Stimulated activated CD4-positive, alpha-beta T cell treated with anti-CD3 and anti-CD28 coated beads, Interleukin-1b, Interleukin-23, amount 100 ng/mL, for 1 hour (primary cell): ENCODE measurements around the gene CCNK.

ENCODE experiments used
- DNase-seq, 2 donors: peaks; one replicate each; pipeline ENCODE4 v3.0.0-alpha.2; 2020; ENCODE audit warnings: low read depth in 2 of 2

Gene CCNK

GRCh38 chr14:99480917-99481744, at the start of gene CCNK:
CCNK (plus strand) TSS chr14:99481409; CDS start chr14:99492678, 11,269 bp downstream.
- DNase-seq = peak; percentile 99 to 100

GRCh38 chr14:99431986-99432385, 49.2 kb upstream of the CCNK start:
- DNase-seq = no peak

- DNase-seq = no peak
These were observed 48.7 kb upstream of the CCNK start for GRCh38 chr14:99432485-99432884.

- DNase-seq = no peak
These were observed 45.9 kb upstream of the CCNK start for GRCh38 chr14:99435327-99435726.

GRCh38 chr14:99436247-99437180, 44.7 kb upstream of the CCNK start:
- DNase-seq = no peak

- DNase-seq = no peak
These were observed 43.5 kb upstream of the CCNK start for GRCh38 chr14:99437706-99438105.

GRCh38 chr14:99440278-99440677, 40.9 kb upstream of the CCNK start:
- no peak for DNase-seq

GRCh38 chr14:99441157-99441870, 39.9 kb upstream of the CCNK start:
- DNase-seq = no peak

- no peak for DNase-seq
These were observed 39.3 kb upstream of the CCNK start for GRCh38 chr14:99441918-99442317.

- no peak for DNase-seq
These were observed 35.3 kb upstream of the CCNK start for GRCh38 chr14:99445931-99446330.

- no peak for DNase-seq
These were observed 33.5 kb upstream of the CCNK start for GRCh38 chr14:99447739-99448138.

GRCh38 chr14:99450266-99450665, 30.9 kb upstream of the CCNK start:
- no peak for DNase-seq

- no peak for DNase-seq
These were observed 30.0 kb upstream of the CCNK start for GRCh38 chr14:99451234-99451633.

GRCh38 chr14:99452968-99453367, 28.2 kb upstream of the CCNK start:
- DNase-seq = no peak

- no peak for DNase-seq
These were observed 27.0 kb upstream of the CCNK start for GRCh38 chr14:99454246-99454645.

GRCh38 chr14:99459481-99460100, 21.6 kb upstream of the CCNK start:
- no peak for DNase-seq

- DNase-seq = no peak
These were observed 20.4 kb upstream of the CCNK start for GRCh38 chr14:99460793-99461192.

- DNase-seq = no peak
These were observed 19.7 kb upstream of the CCNK start for GRCh38 chr14:99461411-99462085.

GRCh38 chr14:99462210-99462609, 19.0 kb upstream of the CCNK start:
- DNase-seq = no peak

GRCh38 chr14:99463974-99464373, 17.2 kb upstream of the CCNK start:
- no peak for DNase-seq

- DNase-seq = no peak
These were observed 15.9 kb upstream of the CCNK start for GRCh38 chr14:99465288-99465687.
